HG02610 (cell line): ENCODE measurements around the gene GRM7.

ENCODE experiments used
- ATAC-seq: cut with Tn5 transposase; IDR thresholded peaks from one replicate; pipeline ENCODE4 v1.9.1; 2021; ENCODE audit warnings: mild to moderate bottlenecking, moderate library complexity; ENCODE audit not compliant: unreplicated experiment

Gene GRM7

DNA sequence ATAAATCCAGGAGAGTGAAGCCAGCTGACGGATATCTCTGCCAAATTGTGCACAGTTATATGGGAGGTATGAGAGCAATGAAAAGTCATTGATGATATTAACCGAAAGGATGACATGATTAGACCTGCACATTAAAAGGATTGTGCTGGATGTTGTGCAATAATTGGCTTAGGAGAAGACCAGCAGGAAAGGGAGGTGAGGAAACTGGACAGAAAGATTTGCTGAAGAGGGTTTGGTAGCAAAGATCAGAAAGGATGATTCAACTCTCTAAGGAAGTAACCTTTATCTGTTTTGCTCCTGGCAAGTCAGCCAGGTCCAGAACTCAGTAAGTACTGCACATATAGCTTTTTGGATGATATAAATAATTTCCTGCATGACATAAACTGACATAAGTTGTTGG is 704.7 kb downstream of the GRM7 start:
- no peak for ATAC-seq

DNA sequence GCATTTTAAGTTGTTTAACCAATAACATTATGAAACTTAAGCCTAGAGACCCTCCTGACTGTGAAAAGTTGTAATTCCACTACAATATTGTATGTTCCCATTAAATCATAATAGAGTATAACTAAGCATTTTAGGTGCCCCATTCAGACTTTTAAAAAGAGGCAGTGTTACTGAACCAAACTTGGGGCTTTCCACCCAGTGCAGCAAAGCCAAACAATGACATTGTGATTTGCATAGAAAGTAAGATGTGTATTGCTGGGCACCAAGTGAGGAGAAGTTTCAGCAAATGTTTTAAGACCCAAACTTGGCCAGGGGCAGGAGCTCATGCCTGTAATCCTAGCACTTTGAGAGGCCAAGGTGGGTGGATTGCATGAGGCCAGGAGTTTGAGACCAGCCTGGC is 706.2 kb downstream of the GRM7 start:
- peak; percentile 95 for ATAC-seq

DNA sequence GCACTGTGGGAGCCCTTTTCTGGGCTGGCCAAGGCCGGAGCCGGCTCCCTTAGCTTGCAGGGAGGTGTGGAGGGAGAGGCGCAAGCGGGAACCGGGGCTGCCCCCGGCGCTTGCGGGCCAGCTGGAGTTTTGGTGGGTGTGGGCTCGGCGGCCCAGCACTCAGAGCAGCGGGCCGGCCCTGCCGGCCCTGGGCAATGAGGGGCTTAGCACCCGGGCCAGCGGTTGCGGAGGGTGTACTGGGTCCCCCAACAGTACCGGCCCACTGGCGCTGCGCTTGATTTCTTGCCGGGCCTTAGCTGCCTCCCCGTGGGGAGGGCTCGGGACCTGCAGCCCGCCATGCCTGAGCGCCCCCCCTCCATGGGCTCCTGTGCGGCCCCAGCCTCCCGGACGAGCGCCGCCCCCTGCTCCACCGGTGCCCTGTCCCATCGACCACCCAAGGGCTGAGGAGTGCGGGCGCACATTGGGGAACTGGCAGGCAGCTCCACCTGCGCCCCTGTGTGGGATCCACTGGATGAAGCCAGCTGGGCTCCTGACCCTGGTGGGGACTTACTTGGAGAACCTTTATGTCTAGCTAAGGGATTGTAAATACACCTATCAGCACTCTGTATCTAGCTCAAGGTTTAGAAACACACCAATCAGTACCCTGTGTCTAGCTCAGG is 707.7 kb downstream of the GRM7 start:
- no peak for ATAC-seq

DNA sequence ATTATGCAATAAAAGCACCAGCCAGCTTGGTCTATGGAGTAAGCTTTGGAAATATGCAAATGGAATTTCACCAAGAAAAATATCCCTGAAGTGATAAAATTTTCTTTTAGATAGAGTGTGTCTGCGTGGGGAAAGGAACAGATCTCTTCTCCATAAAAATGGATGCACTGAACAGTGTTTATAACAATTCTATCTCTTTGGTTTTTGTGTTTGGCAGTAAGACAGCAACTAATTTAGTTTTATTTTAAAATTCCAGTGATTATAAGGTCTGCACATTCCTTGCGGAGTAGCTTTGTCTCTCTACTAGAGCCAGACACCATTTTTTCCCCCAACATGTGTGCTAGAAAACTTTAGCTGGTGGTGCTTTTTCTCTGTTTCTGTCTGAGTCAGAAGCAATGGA is 712.4 kb downstream of the GRM7 start:
- ATAC-seq = no peak

DNA sequence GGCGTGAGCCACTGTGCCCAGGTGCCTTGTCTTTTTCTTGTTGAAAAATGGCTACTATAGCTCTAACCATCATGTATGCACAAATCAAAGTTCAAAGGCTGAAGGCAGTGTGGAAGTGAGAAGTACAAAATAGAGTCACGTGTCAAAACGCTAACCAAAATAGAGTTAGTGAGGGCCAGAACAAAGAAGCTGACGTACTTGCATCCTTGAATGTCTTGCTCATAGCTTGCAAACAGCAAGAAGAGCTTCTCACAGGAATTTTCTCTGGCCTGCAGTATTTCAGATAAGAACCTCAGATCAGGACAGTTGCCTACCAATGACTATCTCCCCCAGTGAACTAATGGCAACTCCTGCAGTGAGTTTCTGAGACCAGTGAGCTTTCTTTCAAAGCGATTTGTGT is 713.5 kb downstream of the GRM7 start:
- ATAC-seq = no peak

DNA sequence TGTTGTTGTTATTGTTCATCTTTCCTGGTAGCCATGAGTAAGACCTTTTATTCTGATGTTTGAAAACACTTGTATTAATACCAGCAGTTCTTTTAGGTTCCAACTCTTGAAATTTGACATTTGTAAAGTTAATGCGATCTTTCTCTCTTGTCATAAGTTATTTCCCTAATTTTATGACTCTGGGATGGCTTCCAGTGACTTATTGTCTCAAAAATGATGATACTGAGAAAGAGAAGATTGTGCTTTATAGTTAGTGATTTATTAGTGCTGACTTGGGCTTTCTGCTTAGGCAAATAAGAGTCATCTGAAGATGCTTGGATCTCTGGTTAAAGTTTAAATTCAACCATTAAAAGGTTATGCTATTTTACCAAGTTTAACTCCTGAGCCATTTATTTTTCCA is 715.2 kb downstream of the GRM7 start:
- no peak for ATAC-seq

DNA sequence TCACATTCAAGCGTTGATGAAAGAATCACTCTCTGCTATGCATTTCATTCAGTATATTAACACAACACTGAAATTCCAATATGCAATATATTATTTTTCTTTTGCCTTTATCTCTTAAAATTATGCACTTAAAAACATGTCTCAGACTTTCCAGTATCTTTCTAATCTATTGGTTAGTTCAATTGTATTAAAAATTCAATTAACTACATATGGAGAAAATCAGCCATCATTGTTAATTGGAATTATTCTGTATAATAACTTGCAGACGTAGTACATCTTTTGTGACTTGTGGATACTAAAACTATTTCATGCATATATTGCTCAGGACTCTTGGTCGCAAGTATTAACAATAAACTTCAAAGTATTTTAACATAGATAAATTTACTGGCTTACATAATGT is 715.6 kb downstream of the GRM7 start:
- no peak for ATAC-seq

DNA sequence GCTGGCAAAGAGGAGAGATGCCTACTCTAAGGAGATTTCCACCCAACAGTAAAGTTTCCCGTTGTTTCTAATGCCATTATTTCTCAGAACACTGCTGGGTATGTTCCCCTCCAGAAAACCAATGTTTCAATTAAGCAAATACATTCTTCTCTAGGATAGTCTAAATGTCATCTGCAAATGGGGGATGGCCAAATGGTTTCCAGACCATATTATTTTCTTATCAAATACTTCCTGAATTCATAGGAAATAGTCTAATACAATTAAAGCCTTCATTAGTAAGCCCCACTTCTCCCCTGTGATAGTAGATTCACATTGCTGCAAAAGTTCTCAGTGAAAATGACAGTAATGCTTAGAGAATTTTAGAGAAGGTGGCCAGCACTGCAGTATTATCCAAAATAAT is 716.6 kb downstream of the GRM7 start:
- no peak for ATAC-seq

DNA sequence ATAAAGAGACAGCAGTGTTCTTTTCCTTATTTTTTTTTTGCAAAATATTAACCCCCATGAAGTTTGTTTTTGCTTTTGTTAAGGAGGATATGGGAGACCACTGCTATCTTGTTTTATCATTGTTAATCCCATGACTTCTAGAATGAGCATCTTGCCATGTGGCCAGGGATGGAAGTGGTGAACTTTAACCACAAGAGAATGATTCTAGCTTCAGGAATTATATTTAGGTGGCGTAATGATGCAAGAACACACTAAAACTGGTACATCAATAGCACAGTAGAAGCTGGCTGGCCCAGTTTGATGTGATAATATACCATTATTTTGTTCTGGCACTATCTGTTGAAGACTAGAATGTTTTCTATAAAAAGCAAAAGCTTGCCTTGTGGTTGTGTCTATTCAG is 720.9 kb downstream of the GRM7 start:
- no peak for ATAC-seq

DNA sequence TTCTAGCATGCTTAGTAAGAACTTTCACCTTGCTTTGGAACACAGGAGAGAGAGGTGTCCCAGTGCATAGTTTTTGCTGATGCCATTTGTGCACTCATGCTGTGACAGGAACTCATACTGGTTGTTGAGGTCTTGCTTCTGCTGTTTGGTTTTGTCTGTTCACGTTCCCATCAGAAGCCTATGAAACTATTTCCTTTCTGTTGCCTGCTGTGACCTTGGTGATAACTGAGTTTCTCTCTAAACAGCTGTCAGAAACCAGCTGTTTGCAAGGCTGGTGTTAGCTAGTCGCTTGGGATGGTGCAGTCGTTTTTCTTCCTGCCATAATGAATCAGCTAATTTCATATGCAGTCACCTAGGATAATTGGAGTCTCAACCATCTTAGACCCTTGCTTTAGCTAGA is 724.1 kb downstream of the GRM7 start:
- no peak for ATAC-seq

DNA sequence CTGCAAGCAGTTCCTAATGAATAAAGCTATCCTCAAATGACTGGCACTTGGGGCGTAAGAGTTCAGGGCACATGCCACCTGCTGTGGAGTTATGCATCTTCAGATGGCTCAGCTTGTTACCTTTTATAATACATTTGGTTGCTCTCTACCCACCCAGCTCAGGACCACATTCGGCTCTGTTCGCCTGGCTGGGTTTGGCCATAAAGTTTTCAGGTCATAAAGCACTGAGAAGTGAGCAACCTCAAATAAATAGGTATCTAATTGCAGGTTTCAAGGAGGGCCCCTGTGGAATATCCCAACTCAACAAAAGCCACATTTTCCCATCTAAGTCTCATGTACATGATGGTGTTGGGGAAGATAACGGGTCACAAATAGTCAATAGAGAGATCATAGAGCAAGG is 727.3 kb downstream of the GRM7 start:
- ATAC-seq = no peak

DNA sequence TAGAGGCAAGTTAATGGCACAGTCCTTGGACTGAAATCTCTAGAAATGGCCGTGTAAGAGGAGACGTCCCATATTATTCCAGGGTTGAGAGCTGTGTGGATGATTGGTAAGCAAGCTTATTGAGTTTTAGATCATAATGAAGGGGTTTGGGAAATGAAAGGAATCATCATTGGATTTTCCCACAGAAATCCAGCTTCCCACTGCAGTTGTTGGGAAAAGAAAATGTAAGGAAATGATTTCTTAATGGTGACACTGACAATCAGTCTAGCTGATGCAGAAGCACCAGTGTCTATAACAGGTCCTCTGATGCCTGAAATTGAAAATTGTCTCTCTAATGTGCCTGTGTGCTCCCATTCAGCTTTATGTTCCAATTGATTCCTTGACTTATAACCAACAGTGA is 728.6 kb downstream of the GRM7 start:
- no peak for ATAC-seq

DNA sequence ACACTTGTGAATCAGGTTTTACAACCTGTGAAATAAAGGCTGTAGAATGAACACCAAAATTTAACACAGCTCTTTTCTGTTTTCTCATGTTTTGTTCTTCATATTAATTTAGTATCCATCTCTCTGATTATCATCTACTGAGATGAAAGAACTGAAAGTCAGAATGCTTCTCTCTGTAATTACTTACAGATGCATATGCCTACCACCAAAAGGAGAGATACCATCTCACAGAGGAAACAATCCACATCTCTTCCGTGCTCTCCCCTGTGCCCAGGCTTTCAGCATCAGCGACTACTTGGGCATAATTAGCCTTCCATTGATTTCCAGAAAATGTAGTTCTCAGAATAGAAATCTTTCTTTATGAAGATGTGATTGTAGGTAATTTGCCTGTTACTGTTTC is 741.4 kb downstream of the GRM7 start:
- no peak for ATAC-seq

DNA sequence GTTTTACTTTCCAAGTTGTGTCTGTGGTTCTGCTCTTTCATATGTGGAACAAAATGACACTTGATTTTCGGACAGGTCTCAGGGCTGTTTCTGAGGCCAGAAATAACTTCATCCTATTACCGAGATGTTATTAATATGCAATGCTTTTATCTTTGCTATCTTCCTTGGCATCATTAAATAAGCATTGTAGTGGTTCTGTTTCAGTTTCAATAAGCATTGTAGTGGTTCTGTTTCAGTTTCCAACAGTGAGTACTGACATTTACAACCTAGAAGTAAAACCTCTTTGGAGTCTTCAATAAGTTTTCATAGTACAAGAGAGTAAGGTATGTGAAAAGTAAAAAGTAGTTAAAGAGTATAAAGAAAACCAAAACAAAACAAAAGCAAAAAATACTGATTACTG is 746.2 kb downstream of the GRM7 start:
- no peak for ATAC-seq

DNA sequence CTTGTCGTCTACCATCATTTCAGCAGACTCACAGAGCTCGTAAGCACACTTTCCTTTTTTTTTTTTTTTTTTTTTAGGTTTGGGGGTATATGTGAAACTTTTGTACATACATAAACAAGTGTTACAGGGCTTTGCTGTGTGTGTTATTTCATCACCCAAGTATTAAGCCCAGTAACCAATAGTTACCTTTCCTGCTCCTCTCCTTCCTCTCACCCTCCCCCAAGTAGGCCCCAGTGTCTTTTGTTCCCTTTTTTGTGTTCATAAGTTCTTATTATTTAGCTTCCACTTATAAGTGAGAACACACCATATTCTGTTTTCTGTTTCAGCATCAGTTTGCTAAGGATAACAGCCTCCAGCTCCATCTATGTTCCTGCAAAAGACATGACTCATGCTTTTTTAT is 746.8 kb downstream of the GRM7 start:
- ATAC-seq = no peak

DNA sequence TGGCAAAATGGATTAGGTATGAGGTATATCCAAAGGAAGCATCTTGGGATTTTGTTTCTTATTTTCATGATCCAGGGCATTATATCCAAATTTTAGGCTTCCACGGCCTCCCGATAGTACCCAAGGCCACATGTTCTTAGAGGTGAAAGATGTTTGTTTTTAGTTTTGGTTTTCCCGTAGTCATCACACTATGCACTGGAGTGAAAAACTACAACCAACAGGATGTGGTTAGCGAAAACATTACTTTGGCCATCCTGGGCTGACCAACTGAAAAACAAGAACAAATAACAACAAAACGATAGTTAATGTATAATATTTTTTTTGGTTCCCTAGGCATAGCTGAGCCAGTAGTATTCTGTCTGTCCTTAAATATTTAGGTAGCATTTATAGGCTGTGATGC is 749.7 kb downstream of the GRM7 start:
- no peak for ATAC-seq

DNA sequence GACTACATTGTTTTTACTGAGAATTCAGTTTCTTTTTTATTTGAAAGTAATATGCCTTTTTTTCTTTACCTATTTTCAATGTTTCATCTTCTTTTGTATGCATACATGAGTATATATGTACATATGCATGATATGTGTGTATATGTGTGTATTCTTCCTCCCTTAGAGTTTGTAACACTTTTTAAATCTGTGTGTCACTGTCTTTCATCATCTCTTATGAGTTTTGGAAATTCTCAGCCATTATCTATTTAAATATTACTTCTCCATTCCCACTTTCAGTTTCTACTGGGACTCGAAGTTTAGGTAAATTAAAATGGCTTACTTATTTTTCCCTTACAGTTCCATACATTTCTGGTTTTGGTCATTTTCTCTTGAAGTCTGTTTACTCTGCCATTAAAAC is 754.1 kb downstream of the GRM7 start:
- ATAC-seq = no peak

DNA sequence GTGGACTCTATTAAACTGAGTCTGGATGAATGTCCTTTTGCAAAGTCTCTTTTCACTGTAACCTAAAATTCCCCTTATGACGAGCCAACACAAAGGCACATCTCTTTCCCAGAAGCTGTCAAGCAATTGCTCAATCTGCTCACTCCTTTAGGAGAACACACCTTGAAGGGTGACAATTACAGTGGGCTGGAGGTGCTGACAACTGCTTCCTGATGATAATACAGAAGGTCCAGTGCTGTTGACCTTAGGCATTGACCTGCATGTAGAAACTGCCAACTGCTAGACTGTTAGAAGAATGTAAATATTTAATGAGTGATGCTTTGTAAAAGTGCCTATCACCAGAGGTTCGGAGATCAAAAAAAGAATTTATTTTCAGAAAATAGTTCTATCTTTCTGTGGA is 757.7 kb downstream of the GRM7 start:
- ATAC-seq = no peak

DNA sequence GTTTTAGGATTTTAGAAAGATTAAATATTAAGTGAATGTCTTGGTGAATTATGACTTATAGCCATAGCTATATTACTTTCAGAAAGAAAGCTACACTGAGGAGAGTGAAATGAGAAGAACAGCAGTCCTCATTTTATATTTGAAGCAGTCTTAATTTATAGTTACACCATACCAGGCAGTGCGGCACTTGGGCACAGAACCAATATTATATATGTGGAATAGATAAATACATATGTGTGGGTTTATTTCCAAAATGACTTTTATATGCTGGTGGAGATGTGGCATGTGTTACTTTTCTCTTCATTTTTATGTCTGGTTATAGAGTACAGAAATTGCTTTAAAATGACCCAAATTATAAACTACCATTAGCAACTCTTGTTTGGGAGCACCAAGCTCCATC is 759.5 kb downstream of the GRM7 start:
- ATAC-seq = no peak

DNA sequence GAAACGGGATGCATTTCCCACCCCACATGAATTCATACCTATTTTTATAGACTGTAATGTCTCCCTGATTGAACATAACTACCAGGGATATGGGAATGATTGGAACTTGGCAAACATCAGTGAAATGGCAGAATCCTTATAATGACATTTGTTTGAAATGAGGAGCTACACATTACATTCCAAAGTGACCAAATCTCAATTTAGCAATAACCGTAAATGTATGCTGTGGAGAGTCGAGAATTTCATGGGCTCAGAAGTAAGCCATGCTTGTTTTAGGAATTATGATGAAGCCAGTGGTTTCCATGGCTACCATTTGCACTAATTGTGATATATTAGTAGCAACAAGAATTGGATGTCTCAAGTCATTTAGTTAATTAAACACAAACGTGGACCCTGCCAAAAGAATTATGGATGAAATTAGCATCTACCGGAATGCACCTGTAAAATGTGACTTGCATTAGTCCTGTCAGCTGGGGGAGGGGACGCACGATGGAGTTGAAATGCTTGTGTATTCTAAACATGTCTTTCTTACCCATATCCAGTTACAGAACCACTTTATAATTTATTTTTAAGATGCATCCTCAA is 760.2 kb downstream of the GRM7 start:
- no peak for ATAC-seq

DNA sequence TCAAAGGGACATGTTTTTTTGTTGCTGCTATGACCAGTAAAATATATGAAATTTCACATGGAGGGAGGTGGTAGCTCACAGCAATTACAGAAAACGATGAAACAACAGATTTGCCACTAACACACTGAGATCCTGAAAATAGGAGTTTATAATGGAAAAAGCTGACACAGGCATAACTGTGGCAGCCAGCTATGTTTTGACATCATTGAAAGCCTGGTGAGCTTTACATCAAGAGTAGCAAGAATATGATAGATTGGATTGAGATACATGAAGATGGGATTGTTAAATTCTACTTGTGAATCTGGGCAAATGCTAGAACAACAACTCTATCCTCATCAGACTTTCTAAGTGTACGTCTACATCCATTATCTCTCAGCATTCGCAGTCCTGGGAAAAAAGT is 760.7 kb downstream of the GRM7 start:
- no peak for ATAC-seq

DNA sequence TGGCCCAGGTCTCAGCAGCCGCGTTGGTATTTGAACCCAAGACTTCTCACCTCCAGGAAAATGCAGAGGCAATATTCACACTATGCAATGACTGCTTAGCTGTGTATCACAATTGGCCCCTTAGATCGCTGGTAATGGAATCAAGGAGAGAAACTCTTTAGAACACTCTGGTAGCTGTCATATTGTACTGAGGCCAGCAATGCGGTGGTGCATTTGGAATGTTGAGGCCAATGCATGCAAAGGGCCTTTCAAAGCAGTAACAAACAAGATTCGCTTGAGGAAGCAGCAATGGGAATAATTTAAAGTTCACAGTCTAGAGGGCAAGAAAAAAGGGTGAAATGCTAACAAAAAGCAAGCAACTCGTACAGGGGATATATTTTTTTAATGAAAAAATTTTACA is 764.1 kb downstream of the GRM7 start:
- no peak for ATAC-seq

DNA sequence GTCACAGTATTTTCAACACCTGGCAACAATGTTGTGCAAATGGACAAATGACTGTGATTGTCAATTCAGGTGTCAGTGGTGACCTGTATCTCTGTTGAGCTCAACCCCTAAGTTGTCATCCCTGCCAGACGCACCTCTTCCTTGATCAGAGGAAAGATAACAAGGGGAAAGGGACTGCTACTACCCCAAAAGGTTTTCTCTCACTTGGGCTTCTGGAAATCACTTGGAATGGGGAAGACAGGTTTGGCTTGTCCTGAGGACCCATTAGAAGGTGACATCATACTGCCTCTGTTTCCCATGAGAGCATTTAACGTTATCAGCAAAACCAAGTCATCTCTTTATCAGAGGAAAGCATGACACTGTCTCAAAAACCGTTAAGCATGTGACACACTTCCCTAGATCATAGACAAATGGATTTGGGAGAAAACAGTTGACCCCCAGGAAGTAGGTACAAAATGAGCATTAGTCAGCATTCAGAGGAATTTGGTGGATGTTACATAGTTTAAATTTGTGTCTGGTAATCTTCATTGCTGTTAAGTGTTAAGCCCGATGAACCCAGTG is 769.5 kb downstream of the GRM7 start:
- no peak for ATAC-seq
